Endodermal cell (in vitro differentiated cells): ENCODE data around the gene MRPL33. TPM values are rescaled to one million over a fixed set of nuclear protein-coding genes. Genes with fewer than 3 reads are reported as not detected.

ENCODE experiments used
- DNase-seq: peaks from one replicate; pipeline ENCODE4 v3.0.0-alpha.2; 2017
- H3K27ac ChIP-seq: 2 replicates; pipeline ENCODE4 v1.5.1; 2013; ENCODE audit warnings: mild to moderate bottlenecking, low read depth, low read length, moderate library complexity
- H3K27me3 ChIP-seq: 2 replicates; pipeline ENCODE4 v1.6.1; 2013; ENCODE audit warnings: mild to moderate bottlenecking, low read length, moderate library complexity; ENCODE audit not compliant: insufficient read depth, control insufficient read depth, poor library complexity, severe bottlenecking
- H3K36me3 ChIP-seq: 2 replicates; pipeline ENCODE4 v1.7.0; 2013; ENCODE audit warnings: mild to moderate bottlenecking, low read length, moderate library complexity; ENCODE audit not compliant: control insufficient read depth, insufficient read depth
- H3K4me1 ChIP-seq: one replicate; pipeline ENCODE4 v1.7.0; 2013; ENCODE audit warnings: low read length; ENCODE audit not compliant: control insufficient read depth, insufficient read depth
- H3K4me3 ChIP-seq: 2 replicates; pipeline ENCODE4 v1.5.1; 2013; ENCODE audit warnings: mild to moderate bottlenecking, low read length, moderate library complexity
- H3K9ac ChIP-seq: 2 replicates; pipeline ENCODE4 v1.6.1; 2013; ENCODE audit warnings: mild to moderate bottlenecking, low read length, moderate library complexity; ENCODE audit not compliant: poor library complexity, severe bottlenecking; ENCODE audit errors: extremely low read depth
- H3K9me3 ChIP-seq: 2 replicates; pipeline ENCODE4 v1.6.1; 2013; ENCODE audit warnings: mild to moderate bottlenecking, low read length, moderate library complexity; ENCODE audit not compliant: control insufficient read depth
- H3K27ac Mint-ChIP-seq: 2 replicates; pipeline ENCODE4 v1.8.0; 2020; ENCODE audit warnings: mixed read lengths
- H3K27me3 Mint-ChIP-seq: 2 replicates; pipeline ENCODE4 v1.8.0; 2021; ENCODE audit warnings: mild to moderate bottlenecking, mixed read lengths; ENCODE audit not compliant: insufficient read depth
- H3K36me3 Mint-ChIP-seq: 2 replicates; pipeline ENCODE4 v1.8.0; 2020; ENCODE audit warnings: low read depth, mixed read lengths
- H3K4me1 Mint-ChIP-seq: 2 replicates; pipeline ENCODE4 v1.8.0; 2020; ENCODE audit warnings: mixed read lengths
- H3K4me3 Mint-ChIP-seq: 2 replicates; pipeline ENCODE4 v1.8.0; 2020; ENCODE audit warnings: mild to moderate bottlenecking, moderate library complexity, mixed read lengths
- H3K9me3 Mint-ChIP-seq: 2 replicates; pipeline ENCODE4 v1.8.0; 2020; ENCODE audit warnings: mild to moderate bottlenecking, mixed read lengths
- CTCF ChIP-seq: fragments of 200-600 bp; sonication (generic); conservative IDR thresholded peaks from 2 replicates; pipeline ENCODE4 v1.5.0; 2021; ENCODE audit warnings: antibody characterized with exemption, mild to moderate bottlenecking
- WGBS, 2 experiments: methylation state at CpG; one replicate each; pipeline versions ENCODE4 v1.1.5 to v1.1.7; 2013; ENCODE audit warnings: missing lambda C conversion rate in 2 of 2, mixed read lengths in 1 of 2; ENCODE audit not compliant: insufficient coverage in 1 of 2, insufficient read length in 1 of 2; 5-methylcytosine and 5-hydroxymethylcytosine counted together
- total RNA-seq, 2 donors: library from RNA; stranded (reverse); fragmentation: NEBNext Ultra II Directional in 1 of 2; extraction: Animal tissue kit (Norgen Biotek cat#: 25700) in 1 of 2; gene quantifications; 2 replicates in 1 of 2; 3 replicates in 1 of 2; pipeline ENCODE4 v1.2.1, GENCODE V29; 2021

MRPL33 gene
- total RNA-seq, 2 donors from 2014 or later = 69.5 to 80.6 TPM

GRCh38 chr2:27806311-27807059 is 35.0 kb downstream of the MRPL33 start:
- no peaks in the 10 kb centered on the region for H3K36me3 ChIP-seq
- 93 to 97% methylated on average over 3 to 5 of the region's 5 CpGs for WGBS, 2 experiments
- H3K4me1 ChIP-seq = no peaks in the 10 kb centered on the region
- H3K4me3 Mint-ChIP-seq = no peak overlapping the region
- no peak overlapping the region for H3K27ac ChIP-seq
- DNase-seq = no peak
- no peaks in the 10 kb centered on the region for H3K9me3 ChIP-seq
- no peaks in the 10 kb centered on the region for H3K9me3 Mint-ChIP-seq
- no peak overlapping the region for H3K27ac Mint-ChIP-seq
- peaks cover 3% of the 10 kb centered on the region for H3K27me3 Mint-ChIP-seq
- no peaks in the 10 kb centered on the region for H3K36me3 Mint-ChIP-seq
- peaks cover 5% of the 10 kb centered on the region for H3K27me3 ChIP-seq
- H3K4me1 Mint-ChIP-seq = no peaks in the 10 kb centered on the region
- H3K9ac ChIP-seq = no peak overlapping the region
- no peak overlapping the region for H3K4me3 ChIP-seq
- no peak for TF ChIP-seq CTCF

GRCh38 chr2:27807476-27807875 is 36.0 kb downstream of the MRPL33 start:
- no peak overlapping the region for H3K27ac Mint-ChIP-seq
- no peak overlapping the region for H3K27ac ChIP-seq
- H3K27me3 Mint-ChIP-seq = peaks cover 3% of the 10 kb centered on the region
- H3K36me3 ChIP-seq = no peaks in the 10 kb centered on the region
- H3K9ac ChIP-seq = no peak overlapping the region
- H3K9me3 Mint-ChIP-seq = no peaks in the 10 kb centered on the region
- DNase-seq = peak; percentile 80
- H3K36me3 Mint-ChIP-seq = no peaks in the 10 kb centered on the region
- H3K4me1 Mint-ChIP-seq = no peaks in the 10 kb centered on the region
- no peaks in the 10 kb centered on the region for H3K9me3 ChIP-seq
- H3K4me3 ChIP-seq = no peak overlapping the region
- 70 to 73% methylated on average over 4 of the region's 4 CpGs for WGBS, 2 experiments
- TF ChIP-seq CTCF = peak; percentile 82
- no peaks in the 10 kb centered on the region for H3K4me1 ChIP-seq
- H3K4me3 Mint-ChIP-seq = no peak overlapping the region
- peaks cover 5% of the 10 kb centered on the region for H3K27me3 ChIP-seq

GRCh38 chr2:27808418-27808817 is 36.9 kb downstream of the MRPL33 start:
- no peak for DNase-seq
- Histone ChIP-seq H3K9ac (no peak overlapping the region), H3K4me3 (no peak overlapping the region), H3K4me1 (no peaks in the 10 kb centered on the region), H3K36me3 (no peaks in the 10 kb centered on the region), H3K9me3 (no peaks in the 10 kb centered on the region), H3K27me3 (peaks cover 5% of the 10 kb centered on the region), H3K27ac (no peak overlapping the region)
- Mint-ChIP-seq H3K4me3 (no peak overlapping the region), H3K27me3 (peaks cover 5% of the 10 kb centered on the region), H3K9me3 (no peaks in the 10 kb centered on the region), H3K36me3 (no peaks in the 10 kb centered on the region), H3K27ac (no peak overlapping the region), H3K4me1 (no peaks in the 10 kb centered on the region)
- no peak for TF ChIP-seq CTCF
- 87 to 100% methylated on average over 1 to 2 of the region's 2 CpGs for WGBS, 2 experiments
